Retinal pigment epithelial cell (primary cell): Measurements from ENCODE around the gene CYS1.

Source experiments
- DNase-seq: peaks from one replicate; pipeline ENCODE4 v3.0.0-alpha.2; 2010; ENCODE audit warnings: low read depth
- H3K4me3 ChIP-seq: 2 replicates; pipeline ENCODE4 v1.5.1; 2011; ENCODE audit warnings: mild to moderate bottlenecking, low read length, control low read depth, moderate library complexity
- TF ChIP-seq, protein P1 (sequence below): conservative IDR thresholded peaks from 2 replicates; pipeline ENCODE4 v1.5.1; 2011; ENCODE audit warnings: low read depth, low read length, control low read depth, inconsistent platforms

CYS1 gene

GRCh38 chr2:10009811-10010781, 70.1 kb downstream of the CYS1 start:
- TF ChIP-seq, protein P1, sequence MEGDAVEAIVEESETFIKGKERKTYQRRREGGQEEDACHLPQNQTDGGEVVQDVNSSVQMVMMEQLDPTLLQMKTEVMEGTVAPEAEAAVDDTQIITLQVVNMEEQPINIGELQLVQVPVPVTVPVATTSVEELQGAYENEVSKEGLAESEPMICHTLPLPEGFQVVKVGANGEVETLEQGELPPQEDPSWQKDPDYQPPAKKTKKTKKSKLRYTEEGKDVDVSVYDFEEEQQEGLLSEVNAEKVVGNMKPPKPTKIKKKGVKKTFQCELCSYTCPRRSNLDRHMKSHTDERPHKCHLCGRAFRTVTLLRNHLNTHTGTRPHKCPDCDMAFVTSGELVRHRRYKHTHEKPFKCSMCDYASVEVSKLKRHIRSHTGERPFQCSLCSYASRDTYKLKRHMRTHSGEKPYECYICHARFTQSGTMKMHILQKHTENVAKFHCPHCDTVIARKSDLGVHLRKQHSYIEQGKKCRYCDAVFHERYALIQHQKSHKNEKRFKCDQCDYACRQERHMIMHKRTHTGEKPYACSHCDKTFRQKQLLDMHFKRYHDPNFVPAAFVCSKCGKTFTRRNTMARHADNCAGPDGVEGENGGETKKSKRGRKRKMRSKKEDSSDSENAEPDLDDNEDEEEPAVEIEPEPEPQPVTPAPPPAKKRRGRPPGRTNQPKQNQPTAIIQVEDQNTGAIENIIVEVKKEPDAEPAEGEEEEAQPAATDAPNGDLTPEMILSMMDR = no peak
- peak; percentile 27 for DNase-seq
- H3K4me3 ChIP-seq = no peak overlapping the region

- TF ChIP-seq, protein P1 = no peak
- no peak overlapping the region for H3K4me3 ChIP-seq
- DNase-seq = no peak
Observed at GRCh38 chr2:10009271-10009810, 70.9 kb downstream of the CYS1 start.

- no peak overlapping the region for H3K4me3 ChIP-seq
- TF ChIP-seq, protein P1 = no peak
- no peak for DNase-seq
Observed at GRCh38 chr2:10008809-10009176, 71.4 kb downstream of the CYS1 start.

DNA sequence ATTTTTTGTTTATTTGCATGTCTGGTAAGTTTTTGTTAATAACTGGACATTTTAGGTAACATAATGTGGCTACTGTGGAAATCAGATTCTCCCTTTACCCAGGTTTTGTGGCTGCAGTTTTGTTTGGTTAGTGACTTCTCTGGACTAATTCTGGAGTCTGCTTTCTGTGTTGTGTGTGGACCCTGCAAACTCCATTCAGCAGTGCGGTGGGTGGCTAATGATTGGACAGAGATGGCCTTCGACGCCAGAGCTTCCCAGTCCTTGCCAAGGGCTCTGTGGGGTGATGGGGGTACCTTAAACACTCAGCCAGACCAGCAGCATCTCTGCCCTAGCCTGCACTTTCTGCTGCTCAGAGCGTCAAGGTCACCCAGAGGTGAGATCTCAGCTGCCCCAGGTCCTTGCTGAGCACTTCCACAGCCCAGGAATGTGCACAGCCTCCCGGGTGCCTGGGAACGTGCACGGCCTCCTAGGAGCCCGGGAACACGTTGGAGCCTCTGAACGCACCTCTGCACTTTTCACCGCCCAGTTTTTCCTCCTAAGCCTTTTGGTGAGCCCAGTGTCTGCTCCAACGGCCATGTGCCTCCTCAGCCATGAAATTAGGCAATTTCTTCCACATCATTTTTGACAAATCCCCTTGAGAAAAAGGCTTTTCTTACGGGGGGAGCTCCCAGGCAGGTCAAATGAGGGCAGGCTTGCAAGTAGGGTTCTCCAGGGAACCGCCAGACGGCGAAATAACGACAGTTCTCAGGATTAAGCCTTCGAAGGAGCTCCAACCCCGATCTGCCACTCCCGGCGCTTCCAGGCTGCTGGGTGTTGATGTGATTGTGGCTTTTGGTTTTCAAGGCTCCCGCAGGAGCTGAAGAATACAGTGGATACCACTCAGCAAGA, 72.0 kb downstream of the CYS1 start:
- TF ChIP-seq, protein P1 = peak; percentile 50
- DNase-seq = peak; percentile 76
- H3K4me3 ChIP-seq = no peak overlapping the region

GRCh38 chr2:10007435-10007834, 72.8 kb downstream of the CYS1 start:
- DNase-seq = no peak
- no peak overlapping the region for H3K4me3 ChIP-seq
- TF ChIP-seq, protein P1 = no peak
